A549 (cell line): ENCODE data around the gene FOXP1. TPM values are rescaled to one million over a fixed set of nuclear protein-coding genes. Genes with fewer than 3 reads are reported as not detected.

Source experiments
- ATAC-seq, 2 experiments: fragments of 200-7000 bp in 1 of 2; fragments of >200 bp in 1 of 2; cut with Nextera tagmentation in 1 of 2; cut with Tn5 transposase in 1 of 2; 3 replicates each; pipeline versions ENCODE4 v1.8.0 to v1.9.1; 2018 to 2020; ENCODE audit warnings: mild to moderate bottlenecking in 1 of 2, moderate library complexity in 1 of 2
- CTCF ChIA-PET: fragments of 300-600 bp; sonication (Branson Sonifier 250); formaldehyde crosslinking; extraction: SDS; loops from one replicate; lab custom pipeline; 2021; ENCODE audit warnings: antibody characterized with exemption, inconsistent platforms; lab: Yijun Ruan, JAX
- POLR2A ChIA-PET: fragments of 350-600 bp; formaldehyde crosslinking; extraction: SDS; loops from one replicate; lab custom pipeline; 2021; ENCODE audit warnings: antibody characterized with exemption, inconsistent platforms; lab: Yijun Ruan, JAX
- DNase-seq, 2 experiments: peaks; one replicate each; pipeline versions ENCODE4 v3.0.0 to v3.0.0-alpha.2; 2011 to 2016; ENCODE audit warnings: low read depth in 1 of 2, low spot score in 1 of 2
- FAIRE-seq: peaks from 2 replicates; lab custom pipeline; 2011; peaks lifted over from hg19 to GRCh38; lab: Jason Lieb, UNC
- H3K27ac ChIP-seq, 2 experiments: fragments of >200 bp; sonication (Bioruptor Twin); formaldehyde crosslinking; 3 replicates each; pipeline ENCODE4 v1.5.1; 2016 to 2017
- H3K4me1 ChIP-seq: fragments of >200 bp; sonication (Bioruptor Twin); formaldehyde crosslinking; 3 replicates; pipeline ENCODE4 v1.6.1; 2016
- H3K4me2 ChIP-seq: fragments of >200 bp; sonication (Bioruptor Twin); formaldehyde crosslinking; 3 replicates; pipeline ENCODE4 v1.6.1; 2016
- H3K4me3 ChIP-seq: fragments of >200 bp; sonication (Bioruptor Twin); formaldehyde crosslinking; 3 replicates; pipeline ENCODE4 v1.5.1; 2016
- H3K9me3 ChIP-seq: fragments of >200 bp; sonication (Bioruptor Twin); formaldehyde crosslinking; 3 replicates; pipeline ENCODE4 v1.6.1; 2016
- CBX8 ChIP-seq: fragments of 200-600 bp; sonication (generic); IDR thresholded peaks from 2 replicates; pipeline ENCODE4 v1.6.1; 2016
- CEBPB ChIP-seq, 2 experiments: fragments of >200 bp in 1 of 2; sonication (Bioruptor Twin) in 1 of 2; formaldehyde crosslinking in 1 of 2; IDR thresholded peaks; 2 replicates each; pipeline ENCODE4 v1.6.1; 2012 to 2016
- CHD4 ChIP-seq: fragments of 200-600 bp; sonication (generic); IDR thresholded peaks from 2 replicates; pipeline ENCODE4 v1.6.1; 2016; ENCODE audit warnings: antibody characterized with exemption, mild to moderate bottlenecking, borderline replicate concordance
- EHMT2 ChIP-seq: fragments of 200-600 bp; sonication (generic); IDR thresholded peaks from 2 replicates; pipeline ENCODE4 v1.6.1; 2016; ENCODE audit warnings: antibody characterized with exemption, low read depth, mild to moderate bottlenecking, moderate library complexity
- ESRRA ChIP-seq: fragments of 150-350 bp; IDR thresholded peaks from 2 replicates; pipeline ENCODE4 v1.6.1; 2014; ENCODE audit warnings: mild to moderate bottlenecking, low read length, borderline replicate concordance
- GATA3 ChIP-seq: IDR thresholded peaks from 2 replicates; pipeline ENCODE4 v1.6.1; 2012; ENCODE audit warnings: borderline replicate concordance
- HDAC2 ChIP-seq: fragments of 200-600 bp; sonication (generic); IDR thresholded peaks from 2 replicates; pipeline ENCODE4 v1.6.1; 2016
- HOXA7 ChIP-seq: fragments of 250-450 bp; sonication (Bioruptor Pico); IDR thresholded peaks from 2 replicates; pipeline ENCODE4 v1.5.0; 2020; ENCODE audit warnings: mild to moderate bottlenecking, moderate library complexity
- JUN ChIP-seq, 2 experiments: fragments of >200 bp; sonication (Bioruptor Twin); formaldehyde crosslinking; IDR thresholded peaks; 2 replicates in 1 of 2; 3 replicates in 1 of 2; pipeline ENCODE4 v1.6.1; 2016 to 2017
- KDM1A ChIP-seq: fragments of 200-600 bp; sonication (generic); IDR thresholded peaks from 2 replicates; pipeline ENCODE4 v1.6.1; 2016; ENCODE audit warnings: low read depth, mild to moderate bottlenecking
- MAFK ChIP-seq: fragments of 450-650 bp; IDR thresholded peaks from 2 replicates; pipeline ENCODE4 v1.6.1; 2014; ENCODE audit not compliant: partially characterized antibody
- MYC ChIP-seq: IDR thresholded peaks from 2 replicates; pipeline ENCODE4 v1.6.1; 2012; ENCODE audit warnings: mild to moderate bottlenecking, inconsistent platforms, low read length, improper control_type of control experiment, borderline replicate concordance
- NFE2L2 ChIP-seq: fragments of 150-350 bp; conservative IDR thresholded peaks from 2 replicates; pipeline ENCODE4 v1.6.1; 2014; ENCODE audit warnings: low read length
- NPAS2 ChIP-seq: fragments of 250-450 bp; sonication (Bioruptor Pico); IDR thresholded peaks from 2 replicates; pipeline ENCODE4 v1.8.0; 2022; ENCODE audit warnings: mild to moderate bottlenecking, moderate library complexity, borderline replicate concordance
- PHF8 ChIP-seq: fragments of 200-600 bp; sonication (generic); IDR thresholded peaks from 2 replicates; pipeline ENCODE4 v1.6.1; 2016; ENCODE audit warnings: low read depth, mild to moderate bottlenecking, antibody characterized with exemption, moderate library complexity, borderline replicate concordance
- POLR2AphosphoS2 ChIP-seq: conservative IDR thresholded peaks from 2 replicates; pipeline ENCODE4 v1.6.1; 2012; ENCODE audit warnings: low read length, improper control_type of control experiment, inconsistent platforms
- RAD21 ChIP-seq, 2 experiments: fragments of >200 bp in 1 of 2; sonication (Bioruptor Twin) in 1 of 2; formaldehyde crosslinking in 1 of 2; IDR thresholded peaks in 1 of 2; conservative IDR thresholded peaks in 1 of 2; 2 replicates in 1 of 2; 3 replicates in 1 of 2; pipeline ENCODE4 v1.6.1; 2012 to 2018; ENCODE audit warnings: inconsistent platforms in 1 of 2
- RCOR1 ChIP-seq: fragments of 150-350 bp; IDR thresholded peaks from 2 replicates; pipeline ENCODE4 v1.6.1; 2014; ENCODE audit warnings: antibody characterized with exemption, low read length, low read depth
- RFX5 ChIP-seq: fragments of 450-650 bp; IDR thresholded peaks from 2 replicates; pipeline ENCODE4 v1.7.1; 2014; ENCODE audit warnings: antibody characterized with exemption, mild to moderate bottlenecking, moderate library complexity
- SMC3 ChIP-seq: fragments of >200 bp; sonication (Bioruptor Twin); formaldehyde crosslinking; IDR thresholded peaks from 3 replicates; pipeline ENCODE4 v1.6.1; 2018; ENCODE audit warnings: inconsistent platforms
- TFCP2L1 ChIP-seq: fragments of 250-450 bp; sonication (Bioruptor Pico); IDR thresholded peaks from 2 replicates; pipeline ENCODE4 v1.5.0; 2021; ENCODE audit warnings: mild to moderate bottlenecking
- TP53 ChIP-seq: fragments of 250-450 bp; sonication (Bioruptor Pico); IDR thresholded peaks from 2 replicates; pipeline ENCODE4 v1.5.0; 2021; ENCODE audit warnings: mild to moderate bottlenecking, moderate library complexity
- WGBS: methylation state at CpG from one replicate; pipeline ENCODE4 v1.1.6; 2017; ENCODE audit errors: missing lambda C conversion rate; 5-methylcytosine and 5-hydroxymethylcytosine counted together
- polyA plus RNA-seq, 4 experiments: library from polyadenylated mRNA; depleted of rRNA in 3 of 4; stranded (reverse); fragments of >200 nt; fragmentation: RNase III in 1 of 4; extraction: RNeasy Plus Mini Kit Qiagen cat#74134 plus additional on column Dnase treatment in 1 of 4; gene quantifications; 2 replicates in 3 of 4; 3 replicates in 1 of 4; pipeline ENCODE4 v1.2.3, GENCODE V29; 2011 to 2017
- TF ChIP-seq, protein P1 (sequence below): fragments of >200 bp; sonication (Bioruptor Twin); formaldehyde crosslinking; IDR thresholded peaks from 3 replicates; pipeline ENCODE4 v1.5.1; 2016
- TF ChIP-seq, protein P2 (sequence below): fragments of >200 bp; sonication (Bioruptor Twin); formaldehyde crosslinking; IDR thresholded peaks from 3 replicates; pipeline ENCODE4 v1.6.1; 2016
- TF ChIP-seq, protein P3 (sequence below): fragments of 150-350 bp; IDR thresholded peaks from 2 replicates; pipeline ENCODE4 v1.6.1; 2014; ENCODE audit warnings: low read depth, mild to moderate bottlenecking, low read length
- TF ChIP-seq, protein P4 (sequence below): IDR thresholded peaks from 2 replicates; pipeline ENCODE4 v1.6.1; 2012; ENCODE audit warnings: low read depth, borderline replicate concordance
- TF ChIP-seq, protein P5 (sequence below): fragments of 250-450 bp; sonication (Bioruptor Pico); IDR thresholded peaks from 2 replicates; pipeline ENCODE4 v1.5.0; 2021; ENCODE audit warnings: mild to moderate bottlenecking, moderate library complexity, borderline replicate concordance

The FOXP1 gene
- polyA plus RNA-seq, 2 of the 4 experiments (the other 2 are of a cell fraction), result 12.8 to 13.9 TPM

DNA sequence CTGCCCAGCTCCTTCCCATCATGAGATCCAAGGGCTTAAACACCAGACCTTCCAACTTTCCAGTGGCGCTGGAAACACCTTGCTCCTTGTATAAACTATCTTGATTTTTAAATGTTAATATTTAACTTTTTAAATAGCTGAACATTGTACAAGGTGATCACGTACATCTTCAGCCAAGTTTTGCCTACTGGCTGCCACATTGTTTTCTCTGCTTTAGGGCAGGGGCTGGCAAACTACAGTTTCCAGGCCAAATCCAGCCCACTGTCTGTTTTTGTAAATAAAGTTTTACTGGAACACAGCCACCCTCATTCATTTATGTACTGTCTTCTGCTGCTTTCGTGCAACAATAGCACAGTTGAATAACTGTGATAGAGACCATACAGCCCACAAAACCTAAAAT, 27.6 kb upstream of the FOXP1 start:
- TF ChIP-seq PHF8, result no peak
- TF ChIP-seq, protein P1, sequence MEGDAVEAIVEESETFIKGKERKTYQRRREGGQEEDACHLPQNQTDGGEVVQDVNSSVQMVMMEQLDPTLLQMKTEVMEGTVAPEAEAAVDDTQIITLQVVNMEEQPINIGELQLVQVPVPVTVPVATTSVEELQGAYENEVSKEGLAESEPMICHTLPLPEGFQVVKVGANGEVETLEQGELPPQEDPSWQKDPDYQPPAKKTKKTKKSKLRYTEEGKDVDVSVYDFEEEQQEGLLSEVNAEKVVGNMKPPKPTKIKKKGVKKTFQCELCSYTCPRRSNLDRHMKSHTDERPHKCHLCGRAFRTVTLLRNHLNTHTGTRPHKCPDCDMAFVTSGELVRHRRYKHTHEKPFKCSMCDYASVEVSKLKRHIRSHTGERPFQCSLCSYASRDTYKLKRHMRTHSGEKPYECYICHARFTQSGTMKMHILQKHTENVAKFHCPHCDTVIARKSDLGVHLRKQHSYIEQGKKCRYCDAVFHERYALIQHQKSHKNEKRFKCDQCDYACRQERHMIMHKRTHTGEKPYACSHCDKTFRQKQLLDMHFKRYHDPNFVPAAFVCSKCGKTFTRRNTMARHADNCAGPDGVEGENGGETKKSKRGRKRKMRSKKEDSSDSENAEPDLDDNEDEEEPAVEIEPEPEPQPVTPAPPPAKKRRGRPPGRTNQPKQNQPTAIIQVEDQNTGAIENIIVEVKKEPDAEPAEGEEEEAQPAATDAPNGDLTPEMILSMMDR, result no peak
- WGBS, result 68% methylated on average over 3 of the region's 3 CpGs
- DNase-seq (no peak), FAIRE-seq (no peak), ATAC-seq (no peak)
- H3K4me2 ChIP-seq, result no peak overlapping the region
- ChIA-PET CTCF (no interaction called here), POLR2A (no interaction called here)
- no peak overlapping the region for H3K4me3 ChIP-seq
- no peak overlapping the region for H3K27ac ChIP-seq
- H3K4me1 ChIP-seq, result no peaks in the 10 kb centered on the region
- H3K9me3 ChIP-seq, result peaks cover 8% of the 10 kb centered on the region; the same call in 1 of the 3 replicates

DNA sequence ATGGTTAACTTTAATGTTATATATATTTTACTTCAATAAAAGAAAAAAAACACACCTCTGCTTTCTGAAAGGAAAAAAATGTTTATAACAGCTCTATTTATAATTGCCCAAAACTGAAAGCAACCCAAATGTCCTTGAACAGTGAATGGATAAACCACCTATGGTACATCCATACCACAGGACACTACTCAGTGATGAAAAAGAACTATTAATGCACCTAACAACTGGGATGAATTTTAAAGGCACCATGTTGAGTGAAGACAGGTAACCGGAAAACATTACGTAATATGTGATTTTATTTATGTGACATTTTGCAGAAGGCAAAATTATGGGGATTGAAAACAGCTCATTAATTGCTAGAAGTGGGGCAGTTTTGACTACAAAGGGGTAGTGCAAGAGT, 23.8 kb upstream of the FOXP1 start:
- no peak for FAIRE-seq
- H3K27ac ChIP-seq, result no peak overlapping the region
- POLR2A ChIA-PET, result no interaction called here
- no peak for TF ChIP-seq NFE2L2
- TF ChIP-seq SMC3, result no peak
- no peak for TF ChIP-seq GATA3
- TF ChIP-seq HOXA7 (CRISPR knock-in tag), result no peak
- no peak for TF ChIP-seq MYC
- TF ChIP-seq POLR2AphosphoS2, result no peak
- no peak for TF ChIP-seq ESRRA
- TF ChIP-seq RFX5, result no peak
- no peak for TF ChIP-seq NPAS2 (CRISPR knock-in tag)
- H3K9me3 ChIP-seq, result peaks cover 8% of the 10 kb centered on the region; the same call in 1 of the 3 replicates
- no peak for ATAC-seq
- H3K4me2 ChIP-seq, result no peak overlapping the region
- H3K4me3 ChIP-seq, result no peak overlapping the region
- no peak for DNase-seq
- whole genome bisulfite sequencing, result 84% methylated on average over 2 of the region's 2 CpGs
- CTCF ChIA-PET, result interaction anchor here (0.9 kb wide), 1 partner anchor 12 kb away, joined by 3 read pairs; no protein-coding TSS in a partner anchor
- peaks cover under 1% of the 10 kb centered on the region; the same call in 2 of the 3 replicates for H3K4me1 ChIP-seq

DNA sequence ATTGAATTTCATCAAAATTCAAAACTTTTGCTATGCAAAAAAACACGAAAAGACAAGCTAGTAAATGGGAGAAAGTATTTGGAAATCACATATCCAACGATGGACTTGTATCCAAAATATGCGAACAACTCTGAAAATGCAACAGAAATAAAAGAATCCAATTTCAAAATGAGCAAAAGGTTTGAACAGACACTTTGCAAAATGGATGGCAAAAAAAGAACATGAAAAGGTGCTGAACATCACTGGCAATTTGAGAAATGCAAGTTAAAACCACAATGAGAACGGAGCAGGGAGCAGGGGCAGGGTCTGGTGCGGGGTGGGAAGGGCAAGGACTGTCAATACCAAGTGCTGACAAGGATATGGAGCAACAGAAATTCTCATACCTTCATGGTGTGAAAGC, 23.1 kb upstream of the FOXP1 start:
- peaks cover 8% of the 10 kb centered on the region; the same call in 1 of the 3 replicates for H3K9me3 ChIP-seq

More for the DNA sequence above, 23.1 kb upstream of the FOXP1 start:
- Histone ChIP-seq H3K4me3 (no peak overlapping the region), H3K4me2 (no peak overlapping the region), H3K4me1 (peaks cover 8% of the 10 kb centered on the region), H3K27ac (no peak overlapping the region)
- 27% methylated on average over 5 of the region's 5 CpGs for WGBS
- no peak for TF ChIP-seq PHF8
- no peak for TF ChIP-seq SMC3
- TF ChIP-seq, protein P2, sequence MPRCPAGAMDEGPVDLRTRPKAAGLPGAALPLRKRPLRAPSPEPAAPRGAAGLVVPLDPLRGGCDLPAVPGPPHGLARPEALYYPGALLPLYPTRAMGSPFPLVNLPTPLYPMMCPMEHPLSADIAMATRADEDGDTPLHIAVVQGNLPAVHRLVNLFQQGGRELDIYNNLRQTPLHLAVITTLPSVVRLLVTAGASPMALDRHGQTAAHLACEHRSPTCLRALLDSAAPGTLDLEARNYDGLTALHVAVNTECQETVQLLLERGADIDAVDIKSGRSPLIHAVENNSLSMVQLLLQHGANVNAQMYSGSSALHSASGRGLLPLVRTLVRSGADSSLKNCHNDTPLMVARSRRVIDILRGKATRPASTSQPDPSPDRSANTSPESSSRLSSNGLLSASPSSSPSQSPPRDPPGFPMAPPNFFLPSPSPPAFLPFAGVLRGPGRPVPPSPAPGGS, result no peak
- no peak for TF ChIP-seq KDM1A
- TF ChIP-seq, protein P3, sequence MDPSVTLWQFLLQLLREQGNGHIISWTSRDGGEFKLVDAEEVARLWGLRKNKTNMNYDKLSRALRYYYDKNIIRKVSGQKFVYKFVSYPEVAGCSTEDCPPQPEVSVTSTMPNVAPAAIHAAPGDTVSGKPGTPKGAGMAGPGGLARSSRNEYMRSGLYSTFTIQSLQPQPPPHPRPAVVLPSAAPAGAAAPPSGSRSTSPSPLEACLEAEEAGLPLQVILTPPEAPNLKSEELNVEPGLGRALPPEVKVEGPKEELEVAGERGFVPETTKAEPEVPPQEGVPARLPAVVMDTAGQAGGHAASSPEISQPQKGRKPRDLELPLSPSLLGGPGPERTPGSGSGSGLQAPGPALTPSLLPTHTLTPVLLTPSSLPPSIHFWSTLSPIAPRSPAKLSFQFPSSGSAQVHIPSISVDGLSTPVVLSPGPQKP, result no peak
- TF ChIP-seq CHD4, result no peak
- no peak for TF ChIP-seq EHMT2
- no peak for TF ChIP-seq TP53 (CRISPR knock-in tag)
- TF ChIP-seq CEBPB (IDR thresholded peaks at IDR 0.05), result no peak
- no peak for TF ChIP-seq MAFK
- TF ChIP-seq JUN (IDR thresholded peaks at IDR 0.05), result no peak
- TF ChIP-seq, protein P4, sequence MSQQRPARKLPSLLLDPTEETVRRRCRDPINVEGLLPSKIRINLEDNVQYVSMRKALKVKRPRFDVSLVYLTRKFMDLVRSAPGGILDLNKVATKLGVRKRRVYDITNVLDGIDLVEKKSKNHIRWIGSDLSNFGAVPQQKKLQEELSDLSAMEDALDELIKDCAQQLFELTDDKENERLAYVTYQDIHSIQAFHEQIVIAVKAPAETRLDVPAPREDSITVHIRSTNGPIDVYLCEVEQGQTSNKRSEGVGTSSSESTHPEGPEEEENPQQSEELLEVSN, result no peak
- TF ChIP-seq HDAC2, result no peak
- no peak for TF ChIP-seq CBX8
- no peak for TF ChIP-seq RCOR1
- TF ChIP-seq, protein P5, sequence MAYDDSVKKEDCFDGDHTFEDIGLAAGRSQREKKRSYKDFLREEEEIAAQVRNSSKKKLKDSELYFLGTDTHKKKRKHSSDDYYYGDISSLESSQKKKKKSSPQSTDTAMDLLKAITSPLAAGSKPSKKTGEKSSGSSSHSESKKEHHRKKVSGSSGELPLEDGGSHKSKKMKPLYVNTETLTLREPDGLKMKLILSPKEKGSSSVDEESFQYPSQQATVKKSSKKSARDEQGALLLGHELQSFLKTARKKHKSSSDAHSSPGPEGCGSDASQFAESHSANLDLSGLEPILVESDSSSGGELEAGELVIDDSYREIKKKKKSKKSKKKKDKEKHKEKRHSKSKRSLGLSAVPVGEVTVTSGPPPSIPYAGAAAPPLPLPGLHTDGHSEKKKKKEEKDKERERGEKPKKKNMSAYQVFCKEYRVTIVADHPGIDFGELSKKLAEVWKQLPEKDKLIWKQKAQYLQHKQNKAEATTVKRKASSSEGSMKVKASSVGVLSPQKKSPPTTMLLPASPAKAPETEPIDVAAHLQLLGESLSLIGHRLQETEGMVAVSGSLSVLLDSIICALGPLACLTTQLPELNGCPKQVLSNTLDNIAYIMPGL (CRISPR knock-in tag), result no peak
- TF ChIP-seq RAD21 (conservative IDR thresholded peaks at IDR 0.05 in 1 of 2, IDR thresholded peaks at IDR 0.05 in 1 of 2), result no peak
- no peak for TF ChIP-seq TFCP2L1 (CRISPR knock-in tag)
- FAIRE-seq (no peak), ATAC-seq (no peak), DNase-seq (no peak)
- ChIA-PET POLR2A (no interaction called here), CTCF (interaction anchor here (0.6 to 1.1 kb wide), 2 partner anchors 18 to 757 kb away, joined by 3 to 4 read pairs; no protein-coding TSS in a partner anchor)
